ENCODE results near the gene GPR171.
"Not testable (repeated sequence)": the region's sequence is repeated elsewhere in the genome, so short reads cannot be mapped to it uniquely, and the experiment has no call there.

GPR171 gene, protein sequence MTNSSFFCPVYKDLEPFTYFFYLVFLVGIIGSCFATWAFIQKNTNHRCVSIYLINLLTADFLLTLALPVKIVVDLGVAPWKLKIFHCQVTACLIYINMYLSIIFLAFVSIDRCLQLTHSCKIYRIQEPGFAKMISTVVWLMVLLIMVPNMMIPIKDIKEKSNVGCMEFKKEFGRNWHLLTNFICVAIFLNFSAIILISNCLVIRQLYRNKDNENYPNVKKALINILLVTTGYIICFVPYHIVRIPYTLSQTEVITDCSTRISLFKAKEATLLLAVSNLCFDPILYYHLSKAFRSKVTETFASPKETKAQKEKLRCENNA

DNA sequence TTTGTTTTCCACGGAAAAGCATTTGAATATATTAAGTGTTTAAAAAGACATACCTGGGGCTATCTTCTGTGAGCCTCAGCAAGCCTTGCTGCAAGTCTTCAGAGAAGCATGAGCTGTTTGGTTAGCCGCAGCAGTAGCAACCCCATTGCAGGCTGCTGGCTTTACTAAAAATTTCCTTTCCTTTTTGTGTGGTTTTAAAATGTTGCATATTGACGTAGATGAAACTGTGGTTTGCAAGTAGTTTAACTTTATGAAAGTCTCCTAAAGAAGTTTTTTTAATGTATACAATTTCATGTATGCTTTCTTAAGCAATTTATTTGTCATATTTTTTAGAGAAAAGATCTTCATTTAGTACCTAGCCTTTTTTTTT lies at the start of gene GPR171:
Gene GPR171 (minus strand): TSS at position 166 of the 370 bp plus-strand sequence. CDS start 3,830 bp downstream, outside the sequence.
- no peak for DNase-seq (ENCODE audit: low read depth in 1 of 2, low spot score in 1 of 2)
- in situ Hi-C loops (cut with HindIII; ENCODE audit: low pct_unique_long_range_greater_than_20kb, low sequenced_read_pairs): no loop called here
- TF ChIP-seq JUND (IDR thresholded peaks at IDR 0.05; ENCODE audit: low read depth): no peak

DNA sequence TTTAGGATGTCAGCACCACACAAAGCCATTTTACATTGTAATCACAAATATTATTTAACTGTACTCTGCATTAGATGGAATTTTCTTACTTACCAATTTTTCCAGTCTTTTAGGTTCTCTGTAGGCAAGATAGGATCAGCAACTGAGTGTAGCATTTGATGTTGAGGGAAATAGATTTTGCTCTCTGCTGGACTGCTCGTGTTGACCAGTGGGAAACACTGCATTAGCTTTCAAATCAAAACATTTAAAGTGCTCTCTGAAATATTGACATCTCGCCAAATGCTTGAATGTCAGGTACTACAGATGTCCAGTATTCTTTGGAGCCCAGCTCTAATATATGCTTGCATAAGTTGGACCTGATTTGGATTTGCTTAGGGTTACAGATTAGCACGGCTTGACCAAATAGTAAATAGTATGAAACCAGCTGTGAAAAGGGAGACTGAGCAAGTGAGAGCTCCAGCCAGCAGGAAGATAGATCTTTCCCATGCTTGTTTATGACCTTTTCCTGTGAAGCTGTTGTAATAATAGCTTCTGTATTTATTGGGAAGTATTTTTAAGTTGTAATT lies 45.8 kb upstream of the GPR171 start:
- TF ChIP-seq JUND (IDR thresholded peaks at IDR 0.05; ENCODE audit: low read depth): no peak
- DNase-seq (ENCODE audit: low read depth in 1 of 2, low spot score in 1 of 2): no peak
- in situ Hi-C loops (cut with HindIII; ENCODE audit: low pct_unique_long_range_greater_than_20kb, low sequenced_read_pairs): no loop called here

DNA sequence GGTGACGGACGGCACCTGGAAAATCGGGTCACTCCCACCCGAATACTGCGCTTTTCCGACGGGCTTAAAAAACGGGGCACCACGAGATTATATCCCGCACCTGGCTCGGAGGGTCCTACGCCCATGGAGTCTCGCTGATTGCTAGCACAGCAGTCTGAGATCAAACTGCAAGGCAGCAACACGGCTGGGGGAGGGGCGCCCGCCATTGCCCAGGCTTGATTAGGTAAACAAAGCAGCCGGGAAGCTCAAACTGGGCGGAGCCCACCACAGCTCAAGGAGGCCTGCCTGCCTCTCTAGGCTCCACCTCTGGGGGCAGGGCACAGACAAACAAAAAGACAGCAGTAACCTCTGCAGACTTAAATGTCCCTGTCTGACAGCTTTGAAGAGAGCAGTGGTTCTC lies 39.0 kb upstream of the GPR171 start:
- in situ Hi-C loops (cut with HindIII; ENCODE audit: low pct_unique_long_range_greater_than_20kb, low sequenced_read_pairs); DNase-seq (ENCODE audit: low read depth in 1 of 2, low spot score in 1 of 2): not testable (repeated sequence)

DNA sequence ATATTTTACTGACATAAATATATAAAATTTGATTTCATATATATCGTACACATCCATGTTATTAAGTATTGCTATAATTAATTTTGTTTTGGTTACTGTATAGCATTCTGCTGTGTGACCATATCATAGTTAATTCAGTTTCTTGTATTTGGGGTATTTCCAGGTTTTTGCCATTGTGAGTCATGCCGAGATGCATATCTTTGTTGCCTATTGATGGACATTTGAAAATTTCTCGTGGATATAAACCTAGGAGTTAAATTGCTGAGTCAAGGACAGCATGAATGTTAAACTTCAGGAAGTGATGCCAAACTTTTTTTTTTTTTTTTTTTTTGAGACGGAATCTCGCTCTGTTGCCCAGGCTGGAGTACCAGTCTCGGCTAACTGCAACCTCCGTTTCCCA lies 33.7 kb upstream of the GPR171 start:
- no peak for TF ChIP-seq JUND (IDR thresholded peaks at IDR 0.05; ENCODE audit: low read depth)
- in situ Hi-C loops (cut with HindIII; ENCODE audit: low pct_unique_long_range_greater_than_20kb, low sequenced_read_pairs): no loop called here
- DNase-seq (ENCODE audit: low read depth in 1 of 2, low spot score in 1 of 2): no peak

DNA sequence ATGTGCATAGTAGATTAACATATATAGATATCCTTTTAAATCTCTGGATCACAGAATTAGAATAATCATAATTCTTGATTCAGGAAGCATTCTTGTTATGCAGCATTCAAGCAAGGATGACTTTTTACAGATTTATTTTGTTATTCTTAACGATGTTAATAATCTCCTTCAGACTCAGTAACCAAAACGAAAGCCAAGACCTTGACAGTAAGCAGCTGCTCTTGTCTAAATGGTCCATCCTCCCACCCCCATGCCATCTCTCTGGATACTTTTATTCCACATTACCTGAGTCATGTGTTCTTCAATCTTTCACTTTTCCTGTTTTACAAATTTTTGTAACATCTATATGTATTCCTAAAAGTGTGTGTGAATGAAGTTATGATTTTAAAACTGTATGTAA lies 33.3 kb upstream of the GPR171 start:
- in situ Hi-C loops (cut with HindIII; ENCODE audit: low pct_unique_long_range_greater_than_20kb, low sequenced_read_pairs): no loop called here
- no peak for TF ChIP-seq JUND (IDR thresholded peaks at IDR 0.05; ENCODE audit: low read depth)
- no peak for DNase-seq (ENCODE audit: low read depth in 1 of 2, low spot score in 1 of 2)

DNA sequence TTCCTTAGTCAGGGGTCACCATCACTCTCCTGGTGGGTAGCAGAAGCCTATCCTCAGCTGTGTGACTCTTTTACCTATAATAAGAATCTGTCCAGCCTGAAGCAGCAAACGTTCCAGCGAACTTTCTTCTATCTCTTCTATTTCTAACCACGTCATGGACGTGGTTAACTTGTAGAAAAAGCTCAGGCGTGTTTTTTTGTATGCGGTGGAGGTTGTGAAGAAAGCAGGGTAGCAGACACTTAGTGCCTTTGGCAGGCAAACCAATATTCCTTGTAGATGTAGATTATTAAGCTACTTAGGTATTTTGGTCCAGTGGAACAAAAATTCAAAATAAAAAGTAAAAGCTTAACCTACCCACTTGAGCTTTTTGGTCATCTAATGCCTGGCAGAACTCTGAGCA lies 31.8 kb upstream of the GPR171 start:
- DNase-seq (ENCODE audit: low read depth in 1 of 2, low spot score in 1 of 2): no peak
- TF ChIP-seq JUND (IDR thresholded peaks at IDR 0.05; ENCODE audit: low read depth): no peak
- in situ Hi-C loops (cut with HindIII; ENCODE audit: low pct_unique_long_range_greater_than_20kb, low sequenced_read_pairs): no loop called here

DNA sequence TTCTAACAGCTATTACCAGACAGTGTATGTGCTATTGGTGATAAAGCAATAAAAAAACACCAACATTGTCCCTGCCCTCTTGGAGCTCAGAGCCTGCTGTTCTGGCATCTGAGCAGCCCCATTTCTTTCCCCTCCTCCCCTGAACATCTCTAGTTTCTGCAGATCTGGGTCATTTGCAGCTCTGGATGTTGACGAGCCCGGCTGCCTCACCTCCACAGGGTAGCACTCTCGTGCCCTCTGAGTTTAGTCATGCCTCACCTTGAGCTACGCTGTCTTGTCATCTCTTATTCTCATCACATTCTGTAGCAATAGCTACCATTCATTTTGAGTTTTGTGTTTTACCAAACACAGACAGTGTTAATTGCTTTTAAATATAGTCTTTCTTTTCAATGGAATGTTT lies 30.0 kb upstream of the GPR171 start:
- TF ChIP-seq JUND (IDR thresholded peaks at IDR 0.05; ENCODE audit: low read depth): no peak
- no peak for DNase-seq (ENCODE audit: low read depth in 1 of 2, low spot score in 1 of 2)

DNA sequence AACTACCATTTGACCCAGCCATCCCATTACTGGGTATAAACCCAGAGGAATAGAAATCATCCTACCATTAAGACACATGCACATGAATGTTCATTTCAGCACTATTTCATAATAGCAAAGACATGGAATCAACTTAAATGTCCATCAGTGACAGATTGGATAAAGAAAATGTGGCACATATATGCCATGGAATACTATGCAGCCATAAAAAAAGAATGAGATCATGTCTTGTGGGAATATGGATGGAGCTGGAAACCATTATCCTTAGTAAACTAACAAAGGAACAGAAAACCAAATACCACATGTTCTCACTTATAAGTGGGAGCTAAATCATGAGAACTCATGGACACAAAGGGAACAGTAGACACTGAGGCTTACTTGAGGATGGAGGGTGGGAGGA lies 29.4 kb upstream of the GPR171 start:
- in situ Hi-C loops (cut with HindIII; ENCODE audit: low pct_unique_long_range_greater_than_20kb, low sequenced_read_pairs); DNase-seq (ENCODE audit: low read depth in 1 of 2, low spot score in 1 of 2): not testable (repeated sequence)

More for the DNA sequence above, 30.0 kb upstream of the GPR171 start:
- in situ Hi-C loops (cut with HindIII; ENCODE audit: low pct_unique_long_range_greater_than_20kb, low sequenced_read_pairs): no loop called here

DNA sequence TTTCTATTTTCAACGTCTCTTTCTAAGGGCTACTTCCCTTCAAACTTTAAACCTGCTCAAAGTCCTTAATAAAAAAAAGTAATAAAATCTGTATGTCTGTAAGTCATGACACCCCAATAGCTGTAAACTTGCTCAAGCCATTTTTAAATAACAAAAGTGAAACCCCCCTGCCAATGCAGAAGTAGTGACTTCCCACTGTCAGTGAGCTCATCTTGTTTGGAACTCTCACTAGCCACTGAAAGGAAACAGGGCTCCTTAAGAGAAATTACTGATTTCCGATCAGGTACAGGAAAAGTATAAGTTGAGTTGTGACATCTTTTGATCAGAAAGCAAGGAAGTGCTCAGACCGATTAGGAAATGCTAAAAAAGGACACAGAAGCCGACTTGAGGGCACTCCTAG lies 27.6 kb upstream of the GPR171 start:
- in situ Hi-C loops (cut with HindIII; ENCODE audit: low pct_unique_long_range_greater_than_20kb, low sequenced_read_pairs): no loop called here
- no peak for TF ChIP-seq JUND (IDR thresholded peaks at IDR 0.05; ENCODE audit: low read depth)
- DNase-seq (ENCODE audit: low read depth in 1 of 2, low spot score in 1 of 2): no peak

DNA sequence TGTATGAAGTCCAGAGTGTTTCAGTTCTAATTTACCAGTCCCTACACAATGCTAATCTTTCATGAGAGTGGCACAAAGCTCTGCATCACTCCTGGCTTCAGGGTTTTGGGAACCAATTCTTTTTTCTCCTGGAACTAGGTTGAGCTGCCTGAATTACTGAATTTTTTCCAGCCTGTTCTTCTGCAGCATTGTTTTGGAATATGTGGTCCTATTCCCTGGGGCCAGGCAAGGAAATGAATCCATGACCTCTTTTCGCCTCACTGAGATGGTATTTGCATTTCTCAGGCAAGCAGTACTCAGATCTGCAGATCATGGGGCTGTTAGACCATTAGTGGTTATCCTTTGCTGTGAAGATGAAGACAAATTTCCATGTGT lies 25.6 kb upstream of the GPR171 start:
- no peak for DNase-seq (ENCODE audit: low read depth in 1 of 2, low spot score in 1 of 2)
- in situ Hi-C loops (cut with HindIII; ENCODE audit: low pct_unique_long_range_greater_than_20kb, low sequenced_read_pairs): no loop called here

DNA sequence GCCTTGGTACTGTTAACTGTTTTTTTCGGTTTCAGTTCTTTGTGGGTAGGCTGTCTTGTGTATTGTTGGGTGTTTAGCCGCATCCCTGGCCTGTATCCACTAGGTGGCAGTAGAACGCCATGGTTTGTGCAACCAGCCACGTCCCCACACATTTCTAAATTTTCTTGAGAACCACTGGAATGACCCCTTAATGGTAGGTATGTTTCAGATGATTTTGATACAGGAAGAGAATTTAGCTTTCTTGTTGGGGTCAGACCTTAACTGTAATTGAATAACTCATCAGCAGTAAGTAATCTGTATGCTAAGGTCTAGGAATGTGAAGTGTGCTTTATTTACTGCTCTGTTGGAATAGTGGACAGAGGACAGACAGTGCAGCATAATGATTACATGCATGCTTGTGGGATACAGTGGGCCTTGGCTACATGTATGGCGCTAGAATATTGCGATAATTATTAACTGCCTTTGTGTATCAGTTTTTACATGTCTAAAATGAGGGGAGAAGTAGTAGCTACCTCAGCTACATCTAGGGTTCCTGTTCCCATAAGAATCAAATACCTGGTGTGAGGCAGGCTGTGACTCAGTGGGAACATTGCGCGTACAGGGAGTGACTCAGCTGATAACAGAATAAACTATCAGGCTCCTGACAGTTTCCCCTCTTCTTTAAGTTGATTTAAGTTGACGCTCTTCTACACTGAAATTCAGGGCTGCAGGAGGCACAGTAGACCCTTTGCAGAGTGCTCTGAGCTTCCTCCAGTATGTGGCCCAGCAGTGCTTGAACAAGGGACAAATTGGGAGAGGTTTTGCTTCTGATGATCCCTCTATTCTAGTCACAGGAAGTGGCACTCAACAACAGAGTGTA lies 25.0 kb upstream of the GPR171 start:
- DNase-seq (ENCODE audit: low read depth in 1 of 2, low spot score in 1 of 2): peak; percentile 64 to 79
- no peak for TF ChIP-seq JUND (IDR thresholded peaks at IDR 0.05; ENCODE audit: low read depth)
- in situ Hi-C loops (cut with HindIII; ENCODE audit: low pct_unique_long_range_greater_than_20kb, low sequenced_read_pairs): no loop called here

More for the DNA sequence above, 25.6 kb upstream of the GPR171 start:
- no peak for TF ChIP-seq JUND (IDR thresholded peaks at IDR 0.05; ENCODE audit: low read depth)

DNA sequence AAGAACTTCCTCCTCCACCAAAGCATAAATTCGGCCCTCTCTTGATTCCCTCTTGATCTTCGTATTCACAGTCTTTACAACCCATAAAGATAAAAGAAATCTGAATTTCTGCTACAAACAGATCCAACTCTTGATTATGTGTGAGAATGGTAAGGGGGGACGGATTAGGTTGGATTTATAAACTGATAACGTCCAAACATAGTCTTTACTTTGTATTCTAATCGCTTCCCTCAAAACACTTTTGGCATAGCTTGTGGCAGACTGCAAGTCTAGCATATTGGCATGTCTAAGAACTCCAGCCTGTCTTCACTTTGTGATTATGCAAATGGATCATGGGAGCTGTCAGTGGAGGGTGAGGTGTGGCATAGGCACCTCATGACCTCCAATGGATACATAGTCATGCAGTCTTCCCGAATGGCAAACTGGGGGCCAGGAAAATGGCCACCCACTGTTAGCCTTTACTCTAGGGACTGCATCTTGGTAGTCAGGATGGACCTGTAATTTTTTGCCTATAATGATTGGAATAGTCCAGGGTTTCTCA lies 24.3 kb upstream of the GPR171 start:
- TF ChIP-seq JUND (IDR thresholded peaks at IDR 0.05; ENCODE audit: low read depth): no peak
- in situ Hi-C loops (cut with HindIII; ENCODE audit: low pct_unique_long_range_greater_than_20kb, low sequenced_read_pairs): no loop called here
- no peak for DNase-seq (ENCODE audit: low read depth in 1 of 2, low spot score in 1 of 2)

DNA sequence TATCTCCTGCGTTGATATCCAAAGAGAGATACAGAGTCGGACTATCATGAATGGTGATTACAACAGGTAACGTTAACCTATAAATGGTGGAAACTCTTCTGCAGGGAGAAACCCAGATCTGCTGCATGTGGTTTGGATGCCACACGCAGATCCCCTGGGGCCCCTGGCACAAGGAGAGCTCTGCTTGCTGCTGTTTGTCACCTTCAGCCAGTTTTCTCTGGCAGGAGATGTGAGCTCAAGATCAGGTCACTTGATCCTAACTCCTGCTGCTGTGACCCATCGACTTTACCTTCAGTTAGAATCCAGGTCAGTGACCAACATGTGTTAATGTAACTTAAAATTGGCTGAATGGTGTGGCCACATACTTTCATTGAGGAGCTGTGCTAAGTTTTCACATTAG lies 23.8 kb upstream of the GPR171 start:
- in situ Hi-C loops (cut with HindIII; ENCODE audit: low pct_unique_long_range_greater_than_20kb, low sequenced_read_pairs): no loop called here
- TF ChIP-seq JUND (IDR thresholded peaks at IDR 0.05; ENCODE audit: low read depth): no peak
- no peak for DNase-seq (ENCODE audit: low read depth in 1 of 2, low spot score in 1 of 2)
